ENCODE measurements around the gene MAD1L1.

MAD1L1 gene

GRCh38 chr7:2151801-2152612 is 80.7 kb downstream of the MAD1L1 start:
- Histone ChIP-seq H3K9ac (ENCODE audit: low read length) (no peak overlapping the region), H3K4me2 (ENCODE audit: low read depth, low read length, poor library complexity, severe bottlenecking) (no peak overlapping the region), H3K9me2 (replicated peaks; ENCODE audit: insufficient read depth, low read length) (no peaks in the 10 kb centered on the region), H3K36me3 (ENCODE audit: low read length) (no peaks in the 10 kb centered on the region), H3K9me3 (ENCODE audit: insufficient read depth, low read length) (no peaks in the 10 kb centered on the region), H3K27me3 (ENCODE audit: low read length) (no peaks in the 10 kb centered on the region), H3F3A (ENCODE audit: insufficient read depth) (no peaks in the 10 kb centered on the region), H2AFZ (ENCODE audit: low read depth, low read length, severe bottlenecking) (no peak overlapping the region), H3K79me2 (ENCODE audit: insufficient read depth, low read length) (0 out of 2 replicates have a peak, but pooled peaks cover 9% of the 10 kb centered on the region), H3K27ac (ENCODE audit: low read depth, low read length) (no peak overlapping the region), H3K4me3 (ENCODE audit: insufficient read depth, low read length, poor library complexity, severe bottlenecking) (no peak overlapping the region), H4K20me1 (ENCODE audit: low read depth, low read length) (no peaks in the 10 kb centered on the region)
- TF ChIP-seq EZH2phosphoT487 (conservative IDR thresholded peaks at IDR 0.05; ENCODE audit: low read length) (no peak), CTCF (IDR thresholded peaks at IDR 0.05; ENCODE audit: insufficient read depth, low read length, poor library complexity, severe bottlenecking) (no peak)

GRCh38 chr7:2151237-2151636 is 81.5 kb downstream of the MAD1L1 start:
- Histone ChIP-seq H3K9me3 (ENCODE audit: insufficient read depth, low read length) (no peaks in the 10 kb centered on the region), H3K9me2 (replicated peaks; ENCODE audit: insufficient read depth, low read length) (no peaks in the 10 kb centered on the region)

GRCh38 chr7:2150445-2150815 is 82.3 kb downstream of the MAD1L1 start:
- H3K36me3 ChIP-seq (ENCODE audit: low read length): no peaks in the 10 kb centered on the region

More at GRCh38 chr7:2151237-2151636, 81.5 kb downstream of the MAD1L1 start:
- no peak overlapping the region for H3K4me3 ChIP-seq (ENCODE audit: insufficient read depth, low read length, poor library complexity, severe bottlenecking)
- no peak overlapping the region for H3K27ac ChIP-seq (ENCODE audit: low read depth, low read length)
- TF ChIP-seq CTCF (IDR thresholded peaks at IDR 0.05; ENCODE audit: insufficient read depth, low read length, poor library complexity, severe bottlenecking) (no peak), EZH2phosphoT487 (conservative IDR thresholded peaks at IDR 0.05; ENCODE audit: low read length) (no peak)
- no peak overlapping the region for H3K9ac ChIP-seq (ENCODE audit: low read length)
- no peak overlapping the region for H2AFZ ChIP-seq (ENCODE audit: low read depth, low read length, severe bottlenecking)
- no peaks in the 10 kb centered on the region for H3F3A ChIP-seq (ENCODE audit: insufficient read depth)
- H3K27me3 ChIP-seq (ENCODE audit: low read length): no peaks in the 10 kb centered on the region
- 0 out of 2 replicates have a peak, but pooled peaks cover 9% of the 10 kb centered on the region for H3K79me2 ChIP-seq (ENCODE audit: insufficient read depth, low read length)
- H3K4me2 ChIP-seq (ENCODE audit: low read depth, low read length, poor library complexity, severe bottlenecking): no peak overlapping the region
- H3K36me3 ChIP-seq (ENCODE audit: low read length): no peaks in the 10 kb centered on the region
- H4K20me1 ChIP-seq (ENCODE audit: low read depth, low read length): no peaks in the 10 kb centered on the region

More at GRCh38 chr7:2150445-2150815, 82.3 kb downstream of the MAD1L1 start:
- Histone ChIP-seq H3K79me2 (ENCODE audit: insufficient read depth, low read length) (0 out of 2 replicates have a peak, but pooled peaks cover 9% of the 10 kb centered on the region), H3K4me3 (ENCODE audit: insufficient read depth, low read length, poor library complexity, severe bottlenecking) (no peak overlapping the region), H3K9ac (ENCODE audit: low read length) (no peak overlapping the region), H3K9me3 (ENCODE audit: insufficient read depth, low read length) (no peaks in the 10 kb centered on the region), H4K20me1 (ENCODE audit: low read depth, low read length) (no peaks in the 10 kb centered on the region), H3F3A (ENCODE audit: insufficient read depth) (no peaks in the 10 kb centered on the region), H2AFZ (ENCODE audit: low read depth, low read length, severe bottlenecking) (no peak overlapping the region), H3K9me2 (replicated peaks; ENCODE audit: insufficient read depth, low read length) (no peaks in the 10 kb centered on the region), H3K27ac (ENCODE audit: low read depth, low read length) (no peak overlapping the region), H3K4me2 (ENCODE audit: low read depth, low read length, poor library complexity, severe bottlenecking) (no peak overlapping the region), H3K27me3 (ENCODE audit: low read length) (no peaks in the 10 kb centered on the region)
- no peak for TF ChIP-seq CTCF (IDR thresholded peaks at IDR 0.05; ENCODE audit: insufficient read depth, low read length, poor library complexity, severe bottlenecking)
- no peak for TF ChIP-seq EZH2phosphoT487 (conservative IDR thresholded peaks at IDR 0.05; ENCODE audit: low read length)
